Loucy (cell line): ENCODE results near the gene PHETA2.
"Not testable (repeated sequence)": the region's sequence is repeated elsewhere in the genome, so short reads cannot be mapped to it uniquely, and the experiment has no call there.

ENCODE experiments used
- H2AFZ ChIP-seq: fragments of 200-600 bp; sonication (generic); 2 replicates; pipeline ENCODE4 v1.6.0; 2016; ENCODE audit warnings: antibody characterized with exemption, mild to moderate bottlenecking, low read length, moderate library complexity
- H3F3A ChIP-seq: fragments of 200-600 bp; 2 replicates; pipeline ENCODE4 v1.6.0; 2016; ENCODE audit warnings: antibody characterized with exemption, low read depth, mild to moderate bottlenecking
- H3K27me3 ChIP-seq: fragments of 200-600 bp; sonication (generic); 2 replicates; pipeline ENCODE4 v1.6.1; 2014; ENCODE audit warnings: low read length, mild to moderate bottlenecking; ENCODE audit not compliant: insufficient read depth, poor library complexity, severe bottlenecking
- H3K36me3 ChIP-seq: fragments of 200-600 bp; sonication (generic); 2 replicates; pipeline ENCODE4 v1.6.1; 2016; ENCODE audit warnings: low read length; ENCODE audit not compliant: insufficient read depth
- H3K4me1 ChIP-seq: fragments of 200-600 bp; sonication (generic); 2 replicates; pipeline ENCODE4 v1.5.1; 2014; ENCODE audit warnings: low read length, mild to moderate bottlenecking; ENCODE audit not compliant: insufficient read depth, poor library complexity, severe bottlenecking
- H3K4me2 ChIP-seq: fragments of 200-600 bp; sonication (generic); 2 replicates; pipeline ENCODE4 v1.6.0; 2014; ENCODE audit warnings: antibody characterized with exemption, low read length, low read depth, mild to moderate bottlenecking; ENCODE audit not compliant: poor library complexity, severe bottlenecking
- H3K4me3 ChIP-seq: fragments of 200-600 bp; sonication (generic); 2 replicates; pipeline ENCODE4 v1.5.1; 2014; ENCODE audit warnings: low read length, mild to moderate bottlenecking, mixed read lengths; ENCODE audit not compliant: poor library complexity, severe bottlenecking
- H3K79me2 ChIP-seq: fragments of 200-600 bp; sonication (generic); 2 replicates; pipeline ENCODE4 v1.6.1; 2014; ENCODE audit warnings: low read length; ENCODE audit not compliant: insufficient read depth
- H3K9ac ChIP-seq: fragments of 200-600 bp; sonication (generic); 2 replicates; pipeline ENCODE4 v1.6.0; 2014; ENCODE audit warnings: mild to moderate bottlenecking, low read depth, low read length, moderate library complexity; ENCODE audit not compliant: poor library complexity, severe bottlenecking
- H3K9me2 ChIP-seq: fragments of 200-600 bp; sonication (generic); replicated peaks from 2 replicates; pipeline ENCODE4 v1.6.1; 2016; ENCODE audit warnings: low read depth, low read length, mixed read lengths
- H3K9me3 ChIP-seq: fragments of 200-600 bp; sonication (generic); 2 replicates; pipeline ENCODE4 v1.6.1; 2014; ENCODE audit warnings: mild to moderate bottlenecking, antibody characterized with exemption, low read length, low read depth; ENCODE audit not compliant: insufficient read depth
- H4K20me1 ChIP-seq: fragments of 200-600 bp; sonication (generic); 2 replicates; pipeline ENCODE4 v1.6.0; 2014; ENCODE audit warnings: antibody characterized with exemption, low read length, mild to moderate bottlenecking; ENCODE audit not compliant: insufficient read depth, poor library complexity, severe bottlenecking
- EZH2phosphoT487 ChIP-seq: fragments of 200-600 bp; IDR thresholded peaks from 2 replicates; pipeline ENCODE4 v1.6.1; 2018; ENCODE audit warnings: antibody characterized with exemption, mild to moderate bottlenecking, moderate library complexity, borderline replicate concordance
- TF ChIP-seq, protein P1 (sequence below): fragments of 200-600 bp; sonication (generic); conservative IDR thresholded peaks from 2 replicates; pipeline ENCODE4 v1.5.1; 2014; ENCODE audit warnings: mild to moderate bottlenecking, antibody characterized with exemption, low read length

PHETA2 gene

DNA sequence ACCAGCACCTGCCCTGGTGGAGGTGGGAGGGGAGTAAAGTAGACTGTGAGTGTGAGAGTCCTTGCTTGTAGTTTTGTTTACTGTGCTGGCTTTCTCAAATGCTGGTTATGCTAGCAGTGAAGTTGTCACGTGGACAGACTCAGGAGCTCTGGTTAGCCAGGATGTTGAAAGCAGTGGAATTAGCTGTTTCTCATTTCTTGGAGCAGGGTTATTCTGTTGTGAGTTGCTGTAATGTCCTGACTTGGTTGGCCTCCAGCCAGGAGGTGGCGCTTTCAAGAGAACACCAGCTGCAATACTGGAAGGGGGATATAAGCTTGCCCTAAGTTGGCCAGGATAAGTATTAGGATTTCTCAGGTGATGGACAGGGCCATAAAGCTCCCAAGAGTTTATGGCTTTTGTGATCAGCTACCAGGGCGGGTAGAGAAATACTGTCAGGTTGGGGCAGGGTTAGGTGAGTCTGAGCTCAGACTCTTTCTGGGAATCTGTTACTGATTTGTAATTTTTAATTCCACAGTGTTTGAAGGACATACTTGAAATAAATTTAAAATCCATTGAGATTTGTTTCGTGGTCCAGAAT, 42.9 kb downstream of the PHETA2 start:
- H3K79me2 ChIP-seq, result no peaks in the 10 kb centered on the region
- H3K9ac ChIP-seq, result no peak overlapping the region
- H3K4me2 ChIP-seq, result no peak overlapping the region
- peaks cover 25% of the 10 kb centered on the region for H3K4me1 ChIP-seq
- no peak for TF ChIP-seq EZH2phosphoT487
- TF ChIP-seq, protein P1, sequence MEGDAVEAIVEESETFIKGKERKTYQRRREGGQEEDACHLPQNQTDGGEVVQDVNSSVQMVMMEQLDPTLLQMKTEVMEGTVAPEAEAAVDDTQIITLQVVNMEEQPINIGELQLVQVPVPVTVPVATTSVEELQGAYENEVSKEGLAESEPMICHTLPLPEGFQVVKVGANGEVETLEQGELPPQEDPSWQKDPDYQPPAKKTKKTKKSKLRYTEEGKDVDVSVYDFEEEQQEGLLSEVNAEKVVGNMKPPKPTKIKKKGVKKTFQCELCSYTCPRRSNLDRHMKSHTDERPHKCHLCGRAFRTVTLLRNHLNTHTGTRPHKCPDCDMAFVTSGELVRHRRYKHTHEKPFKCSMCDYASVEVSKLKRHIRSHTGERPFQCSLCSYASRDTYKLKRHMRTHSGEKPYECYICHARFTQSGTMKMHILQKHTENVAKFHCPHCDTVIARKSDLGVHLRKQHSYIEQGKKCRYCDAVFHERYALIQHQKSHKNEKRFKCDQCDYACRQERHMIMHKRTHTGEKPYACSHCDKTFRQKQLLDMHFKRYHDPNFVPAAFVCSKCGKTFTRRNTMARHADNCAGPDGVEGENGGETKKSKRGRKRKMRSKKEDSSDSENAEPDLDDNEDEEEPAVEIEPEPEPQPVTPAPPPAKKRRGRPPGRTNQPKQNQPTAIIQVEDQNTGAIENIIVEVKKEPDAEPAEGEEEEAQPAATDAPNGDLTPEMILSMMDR, result peak; percentile 64
- peaks cover 7% of the 10 kb centered on the region for H3F3A ChIP-seq
- no peaks in the 10 kb centered on the region for H3K27me3 ChIP-seq
- no peaks in the 10 kb centered on the region for H3K9me2 ChIP-seq
- H4K20me1 ChIP-seq, result no peaks in the 10 kb centered on the region
- H3K9me3 ChIP-seq, result peaks cover 6% of the 10 kb centered on the region; the same call in 1 of the 2 replicates
- no peak overlapping the region for H2AFZ ChIP-seq
- no peaks in the 10 kb centered on the region for H3K36me3 ChIP-seq
- no peak overlapping the region for H3K4me3 ChIP-seq

DNA sequence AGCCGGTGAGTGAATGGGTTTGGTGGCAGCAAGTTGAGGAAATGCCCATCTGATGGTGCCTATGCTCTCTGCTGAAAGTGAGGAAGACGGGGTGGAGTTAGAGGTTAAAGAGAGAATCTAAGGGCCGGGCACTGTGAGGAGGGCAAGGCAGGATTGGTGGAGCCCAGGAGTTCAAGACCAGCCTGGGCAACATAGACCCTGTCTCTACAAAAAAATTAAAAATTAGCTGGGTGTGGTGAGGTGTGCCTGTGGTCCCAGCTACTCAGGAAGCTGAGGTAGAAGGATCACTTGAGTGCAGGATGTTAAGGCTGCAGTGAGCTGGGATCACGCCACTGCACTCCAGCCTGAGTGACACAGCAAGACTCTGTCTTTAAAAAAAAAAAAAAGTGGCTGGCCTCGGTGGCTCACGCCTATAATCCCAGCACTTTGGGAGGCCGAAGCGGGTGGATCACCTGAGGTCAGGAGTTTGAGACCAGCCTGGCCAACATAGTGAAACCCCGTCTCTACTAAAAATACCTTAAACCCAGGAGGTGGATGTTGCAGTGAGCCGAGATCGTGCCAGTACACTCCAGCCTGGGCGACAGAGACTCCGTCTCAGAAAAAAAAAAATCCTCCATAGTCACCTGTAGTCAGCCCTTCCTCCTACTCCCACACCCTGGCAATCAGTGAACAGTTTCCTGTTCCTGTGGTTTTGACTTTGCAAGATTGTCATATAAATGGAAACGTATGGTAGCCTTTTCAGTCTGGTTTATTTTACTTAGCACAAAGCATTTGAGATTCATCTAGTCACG, 46.4 kb downstream of the PHETA2 start:
- H3K4me2 ChIP-seq, result peak overlapping the region; percentile 76
- H3K9ac ChIP-seq, result peak overlapping the region; percentile 47

DNA sequence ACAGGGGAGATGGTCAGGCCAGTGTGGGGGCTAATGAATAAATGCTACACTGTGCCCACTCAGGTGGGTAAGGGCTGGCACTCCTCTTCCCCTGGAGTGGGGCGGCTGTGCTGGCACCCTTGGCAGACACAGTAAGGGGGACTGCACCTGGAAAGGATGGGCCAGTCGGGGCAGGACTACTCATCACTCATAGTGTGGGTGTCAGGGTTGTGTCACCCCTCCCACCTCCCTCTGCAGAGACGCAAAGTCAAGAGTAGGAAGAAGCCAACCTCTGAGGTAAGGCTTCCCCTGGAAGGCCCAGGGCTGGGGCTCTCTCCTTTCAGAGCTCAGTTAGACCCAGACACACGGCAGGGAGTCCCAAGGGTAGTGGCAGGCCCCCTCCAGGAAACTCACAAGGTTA, 49.5 kb downstream of the PHETA2 start:
- H3K4me2 ChIP-seq, H3K79me2 ChIP-seq, H3K9me2 ChIP-seq, H3F3A ChIP-seq, H3K9me3 ChIP-seq, H3K27me3 ChIP-seq, H3K36me3 ChIP-seq, H3K9ac ChIP-seq, H2AFZ ChIP-seq, H4K20me1 ChIP-seq, H3K4me3 ChIP-seq: not testable (repeated sequence)
- peaks cover 30% of the 10 kb centered on the region for H3K4me1 ChIP-seq

More for the DNA sequence above, 46.4 kb downstream of the PHETA2 start:
- Histone ChIP-seq H2AFZ (0 out of 2 replicates have a peak overlapping the region, but pooled peaks have one; percentile 7), H3K4me1 (peaks cover 30% of the 10 kb centered on the region), H3K4me3 (peak overlapping the region; percentile 61)
- H4K20me1 ChIP-seq, H3K27me3 ChIP-seq, H3F3A ChIP-seq, H3K9me3 ChIP-seq, H3K36me3 ChIP-seq, H3K79me2 ChIP-seq, H3K9me2 ChIP-seq: not testable (repeated sequence)

DNA sequence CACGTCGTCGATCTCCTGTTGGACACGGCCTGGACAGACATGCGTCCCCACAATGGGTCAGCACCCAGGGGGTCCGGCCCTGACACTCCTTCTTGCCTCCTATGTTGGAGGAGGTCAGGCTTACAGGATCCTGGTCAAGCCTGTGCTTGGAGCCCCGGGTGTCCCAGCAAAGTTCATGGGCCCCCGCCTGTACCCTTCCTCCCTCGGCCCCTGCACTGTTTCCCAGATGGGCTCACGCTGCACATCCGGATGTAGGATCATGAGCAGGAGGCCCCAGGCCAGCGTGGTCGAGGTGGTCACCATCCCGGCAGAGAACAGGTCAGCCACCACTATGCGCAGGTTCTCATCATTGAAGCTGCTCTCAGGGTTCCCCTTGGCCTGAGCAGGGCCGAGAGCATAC, 53.6 kb downstream of the PHETA2 start:
- H3K27me3 ChIP-seq, result no peaks in the 10 kb centered on the region

DNA sequence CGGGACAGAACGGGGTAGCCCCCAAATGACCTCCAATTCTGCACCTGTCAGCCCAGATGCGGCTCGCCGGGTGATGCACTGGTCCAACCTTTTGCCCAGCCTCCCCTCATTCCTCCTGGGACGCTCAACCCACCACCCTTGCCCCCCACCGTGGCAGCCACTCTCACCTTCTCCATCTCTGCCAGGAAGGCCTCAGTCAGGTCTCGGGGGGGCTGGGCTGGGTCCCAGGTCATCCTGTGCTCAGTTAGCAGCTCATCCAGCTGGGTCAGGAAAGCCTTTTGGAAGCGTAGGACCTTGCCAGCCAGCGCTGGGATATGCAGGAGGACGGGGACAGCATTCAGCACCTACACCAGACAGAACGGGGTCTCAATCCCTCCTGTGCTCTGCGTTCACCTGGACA, 54.0 kb downstream of the PHETA2 start:
- H3F3A ChIP-seq, H2AFZ ChIP-seq, H3K9me2 ChIP-seq, H3K36me3 ChIP-seq, H3K4me2 ChIP-seq, H3K4me3 ChIP-seq, H3K9ac ChIP-seq, H4K20me1 ChIP-seq, H3K9me3 ChIP-seq, H3K27me3 ChIP-seq, H3K79me2 ChIP-seq, H3K4me1 ChIP-seq: not testable (repeated sequence)

More for the DNA sequence above, 53.6 kb downstream of the PHETA2 start:
- Histone ChIP-seq H3K9ac (no peak overlapping the region), H3K4me2 (no peak overlapping the region), H3K79me2 (no peaks in the 10 kb centered on the region), H2AFZ (no peak overlapping the region), H3K4me1 (no peaks in the 10 kb centered on the region), H3K36me3 (no peaks in the 10 kb centered on the region), H3K4me3 (no peak overlapping the region), H3F3A (no peaks in the 10 kb centered on the region), H4K20me1 (no peaks in the 10 kb centered on the region), H3K9me3 (no peaks in the 10 kb centered on the region), H3K9me2 (no peaks in the 10 kb centered on the region)
- TF ChIP-seq, protein P1, result no peak
- TF ChIP-seq EZH2phosphoT487, result no peak
